ENCODE results near the gene WDR47. TPM values are rescaled to one million over a fixed set of nuclear protein-coding genes. Genes with fewer than 3 reads are reported as not detected.

Gene WDR47
- total RNA-seq, 1 experiment from 2014 or later, result 9.3 TPM

DNA sequence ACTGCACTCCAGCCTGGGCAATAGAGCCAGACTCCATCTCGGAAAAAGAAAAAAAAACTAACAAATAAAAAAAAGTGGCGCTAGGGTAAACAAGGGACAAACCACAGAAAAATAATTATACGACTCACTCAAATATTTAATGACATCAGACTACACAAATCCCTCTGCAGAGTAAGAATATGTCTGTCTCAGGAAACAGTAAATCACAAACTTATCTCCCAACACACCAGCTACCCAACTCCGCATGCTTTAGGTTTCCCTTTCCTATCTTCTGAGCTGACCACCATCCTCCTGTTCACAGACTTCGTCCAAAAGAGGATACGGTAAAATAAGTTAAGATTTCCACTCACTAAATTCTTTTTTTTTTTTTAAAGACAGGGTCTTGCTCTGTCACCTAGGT is 16.2 kb downstream of the WDR47 start (continued):
- TF ChIP-seq, protein P1, sequence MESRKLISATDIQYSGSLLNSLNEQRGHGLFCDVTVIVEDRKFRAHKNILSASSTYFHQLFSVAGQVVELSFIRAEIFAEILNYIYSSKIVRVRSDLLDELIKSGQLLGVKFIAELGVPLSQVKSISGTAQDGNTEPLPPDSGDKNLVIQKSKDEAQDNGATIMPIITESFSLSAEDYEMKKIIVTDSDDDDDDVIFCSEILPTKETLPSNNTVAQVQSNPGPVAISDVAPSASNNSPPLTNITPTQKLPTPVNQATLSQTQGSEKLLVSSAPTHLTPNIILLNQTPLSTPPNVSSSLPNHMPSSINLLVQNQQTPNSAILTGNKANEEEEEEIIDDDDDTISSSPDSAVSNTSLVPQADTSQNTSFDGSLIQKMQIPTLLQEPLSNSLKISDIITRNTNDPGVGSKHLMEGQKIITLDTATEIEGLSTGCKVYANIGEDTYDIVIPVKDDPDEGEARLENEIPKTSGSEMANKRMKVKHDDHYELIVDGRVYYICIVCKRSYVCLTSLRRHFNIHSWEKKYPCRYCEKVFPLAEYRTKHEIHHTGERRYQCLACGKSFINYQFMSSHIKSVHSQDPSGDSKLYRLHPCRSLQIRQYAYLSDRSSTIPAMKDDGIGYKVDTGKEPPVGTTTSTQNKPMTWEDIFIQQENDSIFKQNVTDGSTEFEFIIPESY (IDR thresholded peaks at IDR 0.05; ENCODE audit: extremely low read depth, insufficient replicate concordance, low read length), result no peak
- TF ChIP-seq ZNF274 (IDR thresholded peaks at IDR 0.05; ENCODE audit: low read depth, low read length) (no peak), CEBPB (IDR thresholded peaks at IDR 0.05; ENCODE audit: low read depth) (no peak), ZFX (IDR thresholded peaks at IDR 0.05) (no peak), EZH2 (IDR thresholded peaks at IDR 0.05) (no peak), CBX3 (IDR thresholded peaks at IDR 0.05; ENCODE audit: low read depth) (no peak)

DNA sequence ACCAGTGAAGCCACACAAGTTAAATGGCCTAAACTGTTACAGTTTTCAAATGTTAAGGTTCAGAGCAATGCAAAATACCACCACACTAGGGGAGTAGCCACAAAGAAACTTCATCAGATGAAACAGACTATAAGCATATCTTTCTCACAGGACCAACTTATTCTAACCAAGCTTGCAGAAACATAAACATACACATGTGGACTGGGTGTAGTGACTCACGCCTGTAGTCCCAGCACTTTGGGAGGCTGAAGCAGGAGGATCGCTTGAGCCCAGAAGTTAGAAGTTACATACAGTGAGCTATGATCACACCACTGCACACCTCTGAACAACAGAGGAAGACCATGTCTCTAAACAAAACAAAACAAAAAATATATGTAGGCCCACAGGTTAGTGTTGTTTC is 17.3 kb downstream of the WDR47 start:
- POLR2A ChIA-PET, result no interaction called here

More for the DNA sequence above, 17.3 kb downstream of the WDR47 start:
- no peak for TF ChIP-seq POLR2A (IDR thresholded peaks at IDR 0.05; ENCODE audit: borderline replicate concordance, extremely low read depth, insufficient read depth, insufficient read length)
- no peak for TF ChIP-seq CBX3 (IDR thresholded peaks at IDR 0.05; ENCODE audit: low read depth)
- TF ChIP-seq, protein P2, sequence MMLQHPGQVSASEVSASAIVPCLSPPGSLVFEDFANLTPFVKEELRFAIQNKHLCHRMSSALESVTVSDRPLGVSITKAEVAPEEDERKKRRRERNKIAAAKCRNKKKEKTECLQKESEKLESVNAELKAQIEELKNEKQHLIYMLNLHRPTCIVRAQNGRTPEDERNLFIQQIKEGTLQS (IDR thresholded peaks at IDR 0.05), result no peak
- TF ChIP-seq JUND (IDR thresholded peaks at IDR 0.05), result no peak
- no peak for TF ChIP-seq RAD21 (IDR thresholded peaks at IDR 0.05; ENCODE audit: low read depth)
- TF ChIP-seq, protein P3, sequence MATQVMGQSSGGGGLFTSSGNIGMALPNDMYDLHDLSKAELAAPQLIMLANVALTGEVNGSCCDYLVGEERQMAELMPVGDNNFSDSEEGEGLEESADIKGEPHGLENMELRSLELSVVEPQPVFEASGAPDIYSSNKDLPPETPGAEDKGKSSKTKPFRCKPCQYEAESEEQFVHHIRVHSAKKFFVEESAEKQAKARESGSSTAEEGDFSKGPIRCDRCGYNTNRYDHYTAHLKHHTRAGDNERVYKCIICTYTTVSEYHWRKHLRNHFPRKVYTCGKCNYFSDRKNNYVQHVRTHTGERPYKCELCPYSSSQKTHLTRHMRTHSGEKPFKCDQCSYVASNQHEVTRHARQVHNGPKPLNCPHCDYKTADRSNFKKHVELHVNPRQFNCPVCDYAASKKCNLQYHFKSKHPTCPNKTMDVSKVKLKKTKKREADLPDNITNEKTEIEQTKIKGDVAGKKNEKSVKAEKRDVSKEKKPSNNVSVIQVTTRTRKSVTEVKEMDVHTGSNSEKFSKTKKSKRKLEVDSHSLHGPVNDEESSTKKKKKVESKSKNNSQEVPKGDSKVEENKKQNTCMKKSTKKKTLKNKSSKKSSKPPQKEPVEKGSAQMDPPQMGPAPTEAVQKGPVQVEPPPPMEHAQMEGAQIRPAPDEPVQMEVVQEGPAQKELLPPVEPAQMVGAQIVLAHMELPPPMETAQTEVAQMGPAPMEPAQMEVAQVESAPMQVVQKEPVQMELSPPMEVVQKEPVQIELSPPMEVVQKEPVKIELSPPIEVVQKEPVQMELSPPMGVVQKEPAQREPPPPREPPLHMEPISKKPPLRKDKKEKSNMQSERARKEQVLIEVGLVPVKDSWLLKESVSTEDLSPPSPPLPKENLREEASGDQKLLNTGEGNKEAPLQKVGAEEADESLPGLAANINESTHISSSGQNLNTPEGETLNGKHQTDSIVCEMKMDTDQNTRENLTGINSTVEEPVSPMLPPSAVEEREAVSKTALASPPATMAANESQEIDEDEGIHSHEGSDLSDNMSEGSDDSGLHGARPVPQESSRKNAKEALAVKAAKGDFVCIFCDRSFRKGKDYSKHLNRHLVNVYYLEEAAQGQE (IDR thresholded peaks at IDR 0.05; ENCODE audit: low read depth), result no peak
- TF ChIP-seq SRF (IDR thresholded peaks at IDR 0.05; ENCODE audit: low read depth), result no peak
- no peak for TF ChIP-seq EZH2 (IDR thresholded peaks at IDR 0.05)
- TF ChIP-seq EGR1 (IDR thresholded peaks at IDR 0.05; ENCODE audit: low read depth), result no peak
- TF ChIP-seq FOSL1 (IDR thresholded peaks at IDR 0.05; ENCODE audit: low read depth), result no peak
- TF ChIP-seq ZNF274 (IDR thresholded peaks at IDR 0.05; ENCODE audit: low read depth, low read length), result no peak
- TF ChIP-seq TCF7L2 (IDR thresholded peaks at IDR 0.05; ENCODE audit: borderline replicate concordance, extremely low read depth, insufficient read depth, insufficient read length), result no peak
- no peak for TF ChIP-seq CEBPB (IDR thresholded peaks at IDR 0.05; ENCODE audit: low read depth)
- no peak for TF ChIP-seq POLR2AphosphoS5 (IDR thresholded peaks at IDR 0.05; ENCODE audit: low read depth, low read length)
- TF ChIP-seq, protein P1 (IDR thresholded peaks at IDR 0.05; ENCODE audit: extremely low read depth, insufficient replicate concordance, low read length), result no peak
- no peak for TF ChIP-seq SIN3A (IDR thresholded peaks at IDR 0.05; ENCODE audit: low read depth)
- no peak for TF ChIP-seq ZFX (IDR thresholded peaks at IDR 0.05)
- no peak for TF ChIP-seq SP1 (IDR thresholded peaks at IDR 0.05; ENCODE audit: low read depth)
- ATAC-seq (no peak), DNase-seq (ENCODE audit: low read depth, low spot score) (no peak)
- Histone ChIP-seq H3K4me1 (ENCODE audit: control insufficient read depth in 1 of 2, insufficient read depth in 2 of 2, low read length in 2 of 2) (no peaks in the 10 kb centered on the region), H2AFZ (ENCODE audit: low read depth, low read length, poor library complexity, severe bottlenecking) (no peak overlapping the region), H4K20me1 (ENCODE audit: insufficient read depth) (no peaks in the 10 kb centered on the region), H3K36me3 (ENCODE audit: control insufficient read depth in 1 of 2, insufficient read depth in 2 of 2, low read length in 2 of 2) (no peaks in the 10 kb centered on the region), H3K79me2 (ENCODE audit: insufficient read depth, low read length) (no peaks in the 10 kb centered on the region), H3K27me3 (ENCODE audit: insufficient read depth, low read length) (no peaks in the 10 kb centered on the region), H3K9ac (ENCODE audit: low read length) (no peak overlapping the region), H3K9me3 (ENCODE audit: control insufficient read depth in 1 of 2, insufficient read depth in 1 of 2, low read depth in 1 of 2, low read length in 2 of 2) (no peaks in the 10 kb centered on the region), H3K4me2 (ENCODE audit: low read length) (no peak overlapping the region), H3K27ac (ENCODE audit: low read depth, low read length) (no peak overlapping the region), H3K9me2 (ENCODE audit: insufficient read depth) (no peaks in the 10 kb centered on the region), H3K4me3 (replicated peaks in 1 of 2; ENCODE audit: low read depth in 1 of 2, low read length in 2 of 2) (no peak overlapping the region)
- ChIA-PET RAD21 (ENCODE audit: low non-redundant PET in 1 of 2, low total read pairs in 2 of 2, uncharacterized antibody in 2 of 2, unreplicated experiment in 2 of 2) (no interaction called here), CTCF (no interaction called here)
- intact Hi-C loops (cut with micrococcal nuclease), result no loop called here
- BruUV-seq (replicated peaks), result no TSS peak
